Heart left ventricle (tissue), 13 donors: Measurements from ENCODE around the gene CSN2.

ENCODE experiments used
- CTCF ChIP-seq, 12 donors: fragments of 200-600 bp; sonication (generic) in 4 of 12; IDR thresholded peaks; one replicate each; pipeline versions ENCODE4 v1.5.0 to v1.8.0; 2018 to 2022; ENCODE audit warnings: antibody characterized with exemption in 12 of 12, mild to moderate bottlenecking in 5 of 12
- POLR2A ChIP-seq, 2 donors: fragments of 450-650 bp; IDR thresholded peaks; one replicate each; pipeline ENCODE4 v1.6.1; 2017; ENCODE audit warnings: antibody characterized with exemption in 2 of 2, mild to moderate bottlenecking in 2 of 2, moderate library complexity in 2 of 2
- donor health status: ischemic (EF 13 %, LVEDD 7.1; RV severe dilation, severe dysfunction).
- donor health status: DM: no; HTN: yes; CAD: no.
- donor health status: DM: no; HTN: no; CAD: no.
- donor health status: ischemic (EF 25% LVEDD 6.9; RV normal size, moderate dysfunction).
- donor health status: ischemic (EF 25% LVEDD 5.7; RV mildly dilated, moderate dysfunction).
- donor health status: ischemic (EF 35%, LVEDD 5.7; RV mildly dilated, moderate dysfunction).
- donor health status: nonischemic (EF 11% LVEDD 7.7; RV severe dilation, severe dysfunction).
- donor health status: DM: yes; HTN: yes; CAD: no.
- donor health status: PGD.
- donor health status: ischemic (EF 29% LVEDD 5.4; RV normal size, mild dysfunction).
- donor health status: nonischemic (EF 23%, LVEDD 6.1; RV moderate dilation, normal function).

- no peak for TF ChIP-seq POLR2A (IDR thresholded peaks at IDR 0.05)
- TF ChIP-seq CTCF (IDR thresholded peaks at IDR 0.05), result no peak
These were observed 30.0 kb upstream of the CSN2 start, which contains the start of gene STATH for GRCh38 chr4:69995526-69996016.
